ENCODE data around the gene LYG1.
A peak's percentile ranks its signal among the peaks of the same experiment; 100 is the strongest.

Gene LYG1

DNA sequence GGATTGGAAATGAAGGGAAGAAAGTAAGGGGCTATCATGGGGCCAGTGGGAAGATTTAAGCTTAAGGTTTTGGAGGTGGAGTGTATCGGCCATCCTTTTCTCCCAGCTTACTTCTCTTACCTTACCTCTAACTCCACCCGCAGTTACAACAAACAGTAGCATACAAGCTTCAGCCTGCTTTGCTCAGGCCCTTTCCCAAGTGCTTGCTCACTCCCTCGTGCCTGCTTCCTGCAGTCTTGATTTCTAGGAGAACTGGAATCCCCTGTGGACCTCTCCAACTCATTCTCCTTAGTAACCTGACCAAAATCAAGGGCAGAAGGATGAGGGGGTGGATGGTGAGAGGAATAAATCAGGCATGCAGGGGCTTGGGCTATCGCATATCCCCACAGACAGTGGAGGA lies 39.8 kb downstream of the LYG1 start:
- no peak for DNase-seq

DNA sequence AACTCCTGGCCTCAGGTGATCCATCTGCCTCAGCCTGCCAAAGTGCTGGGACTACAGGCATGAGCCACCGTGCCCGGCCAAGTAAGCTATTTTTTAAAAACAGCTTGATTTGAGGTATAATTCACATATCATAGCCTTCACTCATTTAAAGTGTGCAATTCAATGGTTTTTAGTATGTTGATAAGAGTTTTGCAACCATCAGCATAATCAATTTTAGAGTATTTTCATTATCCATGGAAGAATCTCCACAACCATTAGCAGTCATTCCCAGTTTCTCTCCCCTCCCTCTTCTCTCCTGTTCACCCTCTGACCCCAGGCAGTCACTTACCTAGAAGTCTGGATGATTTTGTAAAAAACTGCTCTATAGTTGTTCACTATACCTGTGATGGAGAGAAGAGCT lies 40.8 kb downstream of the LYG1 start:
- DNase-seq: no peak

DNA sequence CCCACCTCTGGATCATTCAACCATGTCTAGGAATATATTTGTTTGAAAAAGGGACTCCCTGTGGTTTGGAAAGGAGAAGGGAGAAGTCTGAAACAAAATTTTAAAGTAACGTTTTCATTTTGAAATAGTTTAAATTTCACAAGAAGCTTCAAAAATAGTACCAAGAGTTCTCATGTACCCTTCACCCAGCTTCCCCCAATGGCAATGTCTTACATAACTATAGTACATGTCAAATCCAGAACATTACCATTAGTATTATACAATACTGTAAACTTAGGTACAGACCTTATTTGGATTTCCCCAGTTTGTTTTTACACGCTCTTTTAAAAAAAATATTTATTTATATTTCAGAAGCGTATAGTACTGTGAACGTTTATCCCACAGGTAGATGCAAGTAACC lies 41.5 kb downstream of the LYG1 start:
- no peak for DNase-seq

DNA sequence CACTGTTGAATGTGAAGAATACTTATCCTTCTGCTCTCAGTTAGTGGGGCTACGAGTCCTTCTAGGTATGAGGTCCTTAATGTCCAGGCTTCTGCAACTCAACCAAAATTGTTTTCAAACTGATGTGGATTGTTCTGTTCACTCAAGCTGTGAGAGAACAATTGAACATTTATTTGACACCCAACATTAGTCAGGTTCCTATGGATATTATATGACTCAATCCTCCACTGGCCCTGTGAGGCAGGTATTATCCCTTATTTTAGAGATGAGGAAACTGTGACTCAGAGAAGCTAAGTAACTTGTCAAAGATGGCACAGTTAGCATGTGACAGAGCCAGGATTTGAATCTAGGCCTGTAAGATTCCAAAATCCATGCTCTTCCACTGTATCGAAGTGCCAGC lies 44.3 kb downstream of the LYG1 start:
- no peak for DNase-seq

GRCh38 chr2:99255491-99256318 lies 45.3 kb downstream of the LYG1 start, which contains the start of gene LYG2:
LYG2 (minus strand) TSS chr2:99255666; CDS start chr2:99254260, 1,406 bp downstream.
- peak; percentile 14 for DNase-seq

DNA sequence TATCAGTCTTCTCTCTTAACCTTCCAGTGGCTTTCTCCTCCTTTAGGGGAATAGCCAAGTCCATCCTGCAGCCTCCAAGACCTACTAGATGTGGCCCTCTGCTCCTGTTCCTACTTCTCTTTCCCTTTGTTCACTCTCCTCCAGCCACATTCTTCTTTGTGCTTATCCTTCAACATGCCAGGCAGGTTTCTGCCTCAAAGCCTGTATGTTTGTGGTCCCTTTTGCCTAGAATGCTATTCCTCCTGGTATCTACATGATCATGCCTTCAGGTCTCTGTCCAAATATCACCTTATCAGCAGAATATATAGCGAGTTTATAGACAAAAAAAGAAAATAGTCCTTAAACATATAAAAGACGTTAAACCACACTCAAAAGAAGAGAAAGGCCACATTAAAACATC lies 51.0 kb downstream of the LYG1 start:
- no peak for DNase-seq

- DNase-seq: no peak
Measured at GRCh38 chr2:99242151-99242550, 58.8 kb downstream of the LYG1 start.

- DNase-seq: no peak
Measured at GRCh38 chr2:99240431-99240830, 60.6 kb downstream of the LYG1 start.

- no peak for DNase-seq
Measured at GRCh38 chr2:99238599-99238998, 62.4 kb downstream of the LYG1 start.
